ENCODE data around the gene ITGA8.
"Not testable (repeated sequence)": the region's sequence is repeated elsewhere in the genome, so short reads cannot be mapped to it uniquely, and the experiment has no call there.

ITGA8 gene

GRCh38 chr10:15515202-15515601 is 204.5 kb downstream of the ITGA8 start:
- no peak for DNase-seq (ENCODE audit: extremely low read depth in 1 of 2, low read depth in 1 of 2)

GRCh38 chr10:15510963-15511362 is 208.8 kb downstream of the ITGA8 start:
- no peak for DNase-seq (ENCODE audit: extremely low read depth in 1 of 2, low read depth in 1 of 2)

- no peak for DNase-seq (ENCODE audit: extremely low read depth in 1 of 2, low read depth in 1 of 2)
Observed at GRCh38 chr10:15505329-15505728, 214.4 kb downstream of the ITGA8 start.

- no peak for DNase-seq (ENCODE audit: extremely low read depth in 1 of 2, low read depth in 1 of 2)
Observed at GRCh38 chr10:15504101-15504840, 215.5 kb downstream of the ITGA8 start.

GRCh38 chr10:15494850-15495506 is 224.7 kb downstream of the ITGA8 start:
- no peak for DNase-seq (ENCODE audit: extremely low read depth in 1 of 2, low read depth in 1 of 2)

- DNase-seq (ENCODE audit: extremely low read depth in 1 of 2, low read depth in 1 of 2) = no peak
Observed at GRCh38 chr10:15491856-15492642, 227.7 kb downstream of the ITGA8 start.

GRCh38 chr10:15489431-15489830 is 230.3 kb downstream of the ITGA8 start:
- DNase-seq (ENCODE audit: extremely low read depth in 1 of 2, low read depth in 1 of 2) = no peak

- DNase-seq (ENCODE audit: extremely low read depth in 1 of 2, low read depth in 1 of 2) = no peak
Observed at GRCh38 chr10:15487376-15487775, 232.3 kb downstream of the ITGA8 start.

GRCh38 chr10:15486404-15486803 is 233.3 kb downstream of the ITGA8 start:
- DNase-seq (ENCODE audit: extremely low read depth in 1 of 2, low read depth in 1 of 2) = no peak

GRCh38 chr10:15485684-15486316 is 233.9 kb downstream of the ITGA8 start:
- DNase-seq (ENCODE audit: extremely low read depth in 1 of 2, low read depth in 1 of 2) = no peak

- DNase-seq (ENCODE audit: extremely low read depth in 1 of 2, low read depth in 1 of 2) = no peak
Observed at GRCh38 chr10:15485027-15485426, 234.7 kb downstream of the ITGA8 start.

- no peak for DNase-seq (ENCODE audit: extremely low read depth in 1 of 2, low read depth in 1 of 2)
Observed at GRCh38 chr10:15484128-15484527, 235.6 kb downstream of the ITGA8 start.

GRCh38 chr10:15483215-15484075 is 236.3 kb downstream of the ITGA8 start:
- no peak for DNase-seq (ENCODE audit: extremely low read depth in 1 of 2, low read depth in 1 of 2)

- no peak for DNase-seq (ENCODE audit: extremely low read depth in 1 of 2, low read depth in 1 of 2)
Observed at GRCh38 chr10:15482156-15482555, 237.6 kb downstream of the ITGA8 start.

- no peak for DNase-seq (ENCODE audit: extremely low read depth in 1 of 2, low read depth in 1 of 2)
Observed at GRCh38 chr10:15478950-15479349, 240.8 kb downstream of the ITGA8 start.

GRCh38 chr10:15478429-15478828 is 241.3 kb downstream of the ITGA8 start:
- no peak for DNase-seq (ENCODE audit: extremely low read depth in 1 of 2, low read depth in 1 of 2)

GRCh38 chr10:15476337-15476736 is 243.4 kb downstream of the ITGA8 start:
- DNase-seq (ENCODE audit: extremely low read depth in 1 of 2, low read depth in 1 of 2) = no peak

GRCh38 chr10:15475439-15475838 is 244.3 kb downstream of the ITGA8 start:
- DNase-seq (ENCODE audit: extremely low read depth in 1 of 2, low read depth in 1 of 2) = not testable (repeated sequence)

GRCh38 chr10:15474671-15475070 is 245.1 kb downstream of the ITGA8 start:
- DNase-seq (ENCODE audit: extremely low read depth in 1 of 2, low read depth in 1 of 2) = no peak

- no peak for DNase-seq (ENCODE audit: extremely low read depth in 1 of 2, low read depth in 1 of 2)
Observed at GRCh38 chr10:15473396-15473767, 246.3 kb downstream of the ITGA8 start.
